Measurements from ENCODE around the gene LCE1B.
A peak's percentile ranks its signal among the peaks of the same experiment; 100 is the strongest.

Gene LCE1B, protein sequence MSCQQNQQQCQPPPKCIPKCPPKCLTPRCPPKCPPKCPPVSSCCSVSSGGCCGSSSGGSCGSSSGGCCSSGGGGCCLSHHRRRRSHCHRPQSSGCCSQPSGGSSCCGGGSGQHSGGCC

DNA sequence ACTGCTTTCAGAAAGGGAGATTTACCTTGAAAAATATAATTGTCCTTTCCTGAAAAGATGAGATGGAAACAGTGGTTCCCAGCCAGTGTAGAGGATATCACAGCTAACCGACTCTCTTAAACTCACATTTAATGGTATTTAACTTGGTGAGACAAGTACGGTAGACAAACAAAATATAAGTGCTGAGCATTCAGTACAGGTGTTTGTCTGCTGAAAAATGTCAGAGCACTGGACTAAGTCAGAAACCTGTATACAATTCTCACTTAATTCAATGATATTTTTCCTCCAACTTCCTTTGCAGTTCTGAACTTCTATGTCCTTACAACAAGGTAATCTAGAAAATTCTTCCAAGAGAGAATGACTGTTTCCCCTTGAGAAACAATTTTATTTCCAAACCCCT, at the start of gene LCE1B:
Gene LCE1B, plus strand, starts transcription at position 301 of the 400 bp plus-strand sequence. CDS start 476 bp downstream, outside the sequence.
- peaks cover 15 to 30% of the 10 kb centered on the region in 2 donors for H3K27me3 Mint-ChIP-seq
- no peak within 1 kb of the TSS for H3K4me3 Mint-ChIP-seq
- no peaks in the 10 kb centered on the region for H3K36me3 Mint-ChIP-seq
- H3K9me3 Mint-ChIP-seq: peaks cover 1 to 3% of the 10 kb centered on the region in 2 donors
- no peak for DNase-seq
- H3K4me1 Mint-ChIP-seq: no peaks in the 10 kb centered on the region
- no peak for ATAC-seq (replicated peaks)
- no peak within 1 kb of the TSS for H3K27ac Mint-ChIP-seq

DNA sequence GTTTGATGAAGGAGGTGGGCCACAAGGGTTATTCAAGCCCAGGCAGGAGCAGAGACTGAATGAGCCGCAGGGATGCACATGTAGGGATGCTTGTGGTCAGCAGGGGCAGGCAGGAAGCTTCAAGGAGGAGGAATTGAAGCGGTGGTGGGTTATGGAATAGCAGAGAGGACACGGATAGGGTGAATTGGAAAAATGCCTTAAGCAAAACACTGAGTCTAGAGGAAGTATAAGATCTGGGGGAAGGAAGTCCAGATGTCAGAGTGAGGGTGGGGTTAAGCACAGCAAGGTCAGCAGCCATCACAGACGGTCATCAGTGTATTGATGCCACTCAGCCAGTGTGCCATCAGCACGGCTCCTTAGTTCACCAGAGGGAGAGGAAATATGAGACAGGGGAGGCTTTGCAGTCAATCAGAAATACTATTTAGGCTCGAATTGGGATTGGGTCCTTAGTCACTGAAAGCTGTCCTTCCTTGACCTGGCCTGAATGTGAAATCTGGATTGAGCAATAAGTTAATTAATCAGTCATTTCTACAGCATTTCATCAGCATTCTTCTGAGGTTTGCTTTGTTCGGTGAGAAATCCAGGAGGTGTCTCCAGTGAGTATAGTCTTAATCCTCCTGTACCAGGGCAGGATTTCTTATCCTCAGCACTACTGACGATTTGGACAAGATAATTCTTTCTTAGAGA, 42.8 kb upstream of the LCE1B start:
- peaks cover 4% of the 10 kb centered on the region in 2 donors for H3K9me3 Mint-ChIP-seq
- no peaks in the 10 kb centered on the region for H3K4me1 Mint-ChIP-seq
- no peak overlapping the region for H3K4me3 Mint-ChIP-seq
- DNase-seq: no peak
- H3K27ac Mint-ChIP-seq: no peak overlapping the region
- ATAC-seq (replicated peaks): no peak
- H3K27me3 Mint-ChIP-seq: peaks cover 9 to 15% of the 10 kb centered on the region in 2 donors
- H3K36me3 Mint-ChIP-seq: no peaks in the 10 kb centered on the region

DNA sequence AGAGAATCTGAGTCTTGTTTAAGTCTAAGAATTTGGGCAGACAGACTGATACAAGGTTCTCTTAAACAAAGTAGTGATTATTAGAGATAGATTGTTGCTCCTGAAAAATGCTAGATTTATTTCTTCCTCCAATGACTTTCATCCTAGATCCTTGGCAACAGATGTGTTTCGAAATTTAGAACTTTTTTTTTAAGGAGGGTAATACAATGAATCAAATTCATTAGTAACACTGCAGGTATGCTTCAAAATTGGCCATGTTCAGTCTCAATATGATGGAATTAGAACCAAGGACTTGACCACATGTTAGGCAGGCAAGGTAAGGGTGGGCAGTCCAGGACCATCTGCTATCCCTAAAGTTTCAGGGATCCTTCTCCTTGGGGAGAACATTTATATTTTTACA, 41.4 kb upstream of the LCE1B start:
- Mint-ChIP-seq H3K27me3 (peaks cover 14 to 16% of the 10 kb centered on the region in 2 donors), H3K27ac (no peak overlapping the region), H3K4me3 (no peak overlapping the region), H3K4me1 (no peaks in the 10 kb centered on the region), H3K36me3 (no peaks in the 10 kb centered on the region), H3K9me3 (peaks cover 4% of the 10 kb centered on the region in 2 donors)
- DNase-seq: no peak
- no peak for ATAC-seq (replicated peaks)

DNA sequence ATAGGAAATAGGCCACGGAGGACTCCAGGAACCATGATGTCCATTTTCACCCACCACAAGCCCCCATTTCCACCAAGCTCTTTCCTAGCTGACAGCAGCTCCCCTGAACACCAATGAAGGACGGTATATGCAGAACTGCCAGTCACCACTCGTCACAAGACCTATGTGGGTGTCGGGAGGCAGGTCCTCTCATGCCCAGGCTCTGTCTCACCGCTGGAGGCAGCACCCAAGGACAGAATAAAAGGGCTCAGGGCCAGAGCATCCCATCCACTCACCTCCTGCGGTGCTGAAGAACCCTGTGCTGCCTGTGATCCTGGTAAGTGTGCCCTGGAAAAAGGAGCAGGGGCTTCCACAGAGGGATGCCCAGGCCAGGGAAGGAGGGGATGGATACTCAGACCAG, 36.9 kb upstream of the LCE1B start, which contains the start of gene LCE1F:
Gene LCE1F, plus strand, starts transcription at position 266 of the 400 bp plus-strand sequence. CDS start 1,232 bp downstream, outside the sequence.
- Mint-ChIP-seq H3K4me3 (no peak within 1 kb of the TSS), H3K36me3 (no peaks in the 10 kb centered on the region), H3K27ac (no peak within 1 kb of the TSS), H3K9me3 (peaks cover 4% of the 10 kb centered on the region in 2 donors), H3K4me1 (no peaks in the 10 kb centered on the region), H3K27me3 (peaks cover 10 to 22% of the 10 kb centered on the region in 2 donors)
- ATAC-seq (replicated peaks) (no peak), DNase-seq (no peak)

DNA sequence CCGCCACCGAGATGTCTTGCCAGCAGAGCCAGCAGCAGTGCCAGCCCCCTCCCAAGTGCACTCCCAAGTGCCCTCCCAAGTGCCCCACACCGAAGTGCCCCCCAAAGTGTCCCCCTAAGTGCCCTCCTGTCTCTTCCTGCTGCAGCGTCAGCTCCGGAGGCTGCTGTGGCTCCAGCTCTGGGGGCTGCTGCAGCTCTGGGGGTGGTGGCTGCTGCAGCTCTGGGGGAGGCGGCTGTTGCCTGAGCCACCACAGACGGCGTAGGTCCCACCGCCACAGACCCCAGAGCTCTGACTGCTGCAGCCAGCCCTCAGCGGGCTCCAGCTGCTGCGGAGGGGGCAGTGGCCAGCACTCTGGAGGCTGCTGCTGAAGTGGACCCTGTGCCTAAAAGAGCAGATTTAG, 35.4 kb upstream of the LCE1B start:
- H3K36me3 Mint-ChIP-seq: no peaks in the 10 kb centered on the region

DNA sequence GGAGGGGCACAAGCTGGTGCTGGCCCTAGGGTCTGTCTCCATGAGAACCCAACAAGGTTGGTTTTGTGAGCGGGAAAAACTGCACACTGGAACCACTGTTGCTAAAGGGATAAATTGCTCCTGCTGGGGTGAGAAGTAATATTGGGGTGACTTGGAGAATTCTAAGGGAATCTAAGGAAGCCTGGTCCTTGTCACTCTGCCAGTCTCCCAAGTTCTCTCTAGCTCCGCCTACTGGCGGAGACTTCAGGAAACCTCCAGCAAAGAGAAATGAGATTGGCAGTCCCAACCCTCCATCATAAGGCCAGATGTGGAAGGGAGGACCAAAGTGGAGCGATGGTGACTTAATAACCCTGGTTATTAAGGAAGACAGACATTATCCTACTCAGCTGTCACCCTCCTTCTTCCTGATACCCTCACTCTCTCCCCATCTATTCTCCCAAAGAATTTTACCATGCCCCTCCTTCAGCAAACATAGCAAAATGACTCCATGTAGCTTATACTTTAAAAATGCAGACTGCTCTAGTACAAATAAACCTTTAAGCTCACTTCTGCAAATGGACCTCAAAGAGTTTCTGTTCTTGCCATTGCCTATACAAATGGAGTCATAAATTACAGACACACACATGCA, 34.1 kb upstream of the LCE1B start:
- no peaks in the 10 kb centered on the region for H3K9me3 Mint-ChIP-seq
- ATAC-seq (replicated peaks) (no peak), DNase-seq (no peak)
- H3K27me3 Mint-ChIP-seq: peaks cover 19 to 21% of the 10 kb centered on the region in 2 donors
- no peak overlapping the region for H3K4me3 Mint-ChIP-seq
- no peaks in the 10 kb centered on the region for H3K4me1 Mint-ChIP-seq
- no peaks in the 10 kb centered on the region for H3K36me3 Mint-ChIP-seq
- no peak overlapping the region for H3K27ac Mint-ChIP-seq

More for the DNA sequence above, 35.4 kb upstream of the LCE1B start:
- no peak for ATAC-seq (replicated peaks)
- H3K4me1 Mint-ChIP-seq: no peaks in the 10 kb centered on the region
- H3K27me3 Mint-ChIP-seq: peaks cover 14 to 17% of the 10 kb centered on the region in 2 donors
- no peak overlapping the region for H3K27ac Mint-ChIP-seq
- H3K4me3 Mint-ChIP-seq: no peak overlapping the region
- peaks cover 2 to 4% of the 10 kb centered on the region in 2 donors for H3K9me3 Mint-ChIP-seq
- DNase-seq: no peak

DNA sequence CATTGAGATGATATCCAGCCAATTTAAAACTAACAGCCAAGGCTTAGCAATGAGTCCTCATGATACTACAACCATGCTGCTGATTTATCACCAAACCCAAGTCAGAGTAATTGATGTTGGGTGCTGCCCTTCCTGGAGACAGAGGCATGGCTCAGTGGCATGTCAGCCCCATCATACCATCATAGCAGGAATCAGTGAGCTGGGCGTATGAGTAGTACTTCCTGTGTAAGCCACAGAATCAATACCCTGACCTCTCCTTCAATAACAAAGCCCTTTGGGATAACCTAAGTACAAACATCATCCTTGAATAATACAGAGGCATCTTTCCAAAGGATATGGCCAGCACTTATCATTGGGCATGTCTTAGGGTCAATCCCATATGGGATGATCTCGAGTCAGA, 28.7 kb upstream of the LCE1B start:
- Mint-ChIP-seq H3K27ac (no peak overlapping the region), H3K9me3 (no peaks in the 10 kb centered on the region), H3K27me3 (peaks cover 30 to 43% of the 10 kb centered on the region in 2 donors), H3K4me3 (no peak overlapping the region), H3K36me3 (no peaks in the 10 kb centered on the region), H3K4me1 (no peaks in the 10 kb centered on the region)
- no peak for DNase-seq
- ATAC-seq (replicated peaks): no peak

DNA sequence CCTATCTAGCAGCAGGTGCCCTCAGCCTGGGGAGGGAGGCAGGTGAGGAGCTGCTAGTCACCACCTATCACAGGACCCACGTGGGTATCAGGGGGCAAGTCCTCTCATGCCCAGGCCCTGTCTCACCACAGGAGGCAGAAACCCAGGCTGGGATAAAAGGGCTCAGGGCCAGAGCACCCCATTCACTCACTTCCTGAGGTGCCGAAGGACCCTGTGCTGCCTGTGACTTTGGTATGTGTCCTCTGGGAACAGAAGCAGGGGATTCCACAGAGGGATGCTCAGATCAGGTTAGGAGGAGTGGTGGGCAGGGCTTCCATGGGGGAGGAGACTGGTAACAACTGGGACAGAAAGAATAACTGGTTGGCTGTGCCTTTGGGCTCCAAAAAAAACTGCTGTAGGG, 25.7 kb upstream of the LCE1B start, which contains the start of gene LCE1E:
Gene LCE1E, plus strand, starts transcription at position 181 of the 400 bp plus-strand sequence. CDS start 1,043 bp downstream, outside the sequence.
- DNase-seq: no peak
- ATAC-seq (replicated peaks): no peak
- H3K36me3 Mint-ChIP-seq: no peaks in the 10 kb centered on the region
- H3K27me3 Mint-ChIP-seq: peaks cover 30 to 37% of the 10 kb centered on the region in 2 donors
- no peaks in the 10 kb centered on the region for H3K9me3 Mint-ChIP-seq
- no peak within 1 kb of the TSS for H3K27ac Mint-ChIP-seq
- H3K4me3 Mint-ChIP-seq: no peak within 1 kb of the TSS
- no peaks in the 10 kb centered on the region for H3K4me1 Mint-ChIP-seq

DNA sequence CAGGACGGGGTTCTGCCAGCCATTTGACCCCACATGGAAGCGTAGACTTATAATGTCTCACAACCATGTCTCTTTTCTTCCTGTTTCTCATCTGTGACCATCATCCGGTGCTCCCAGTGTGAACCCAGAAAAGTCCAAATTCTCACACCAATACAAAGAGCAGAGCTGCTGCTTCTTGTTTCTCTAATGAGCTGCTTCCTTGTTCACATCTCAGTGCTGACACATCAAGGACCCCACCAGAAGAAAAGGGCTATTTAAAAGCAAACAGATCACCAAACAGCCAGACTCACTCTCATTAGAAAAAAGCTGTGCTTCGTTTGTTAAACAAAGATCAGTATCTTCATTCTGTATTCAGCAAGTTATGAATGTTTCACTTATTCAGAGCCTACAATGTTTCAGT, 16.1 kb upstream of the LCE1B start:
- Mint-ChIP-seq H3K4me1 (no peaks in the 10 kb centered on the region), H3K27ac (no peak overlapping the region), H3K36me3 (no peaks in the 10 kb centered on the region), H3K27me3 (peaks cover 11 to 12% of the 10 kb centered on the region in 2 donors), H3K4me3 (no peak overlapping the region), H3K9me3 (peaks cover 0 to 4% of the 10 kb centered on the region in 2 donors)
- no peak for DNase-seq
- no peak for ATAC-seq (replicated peaks)

DNA sequence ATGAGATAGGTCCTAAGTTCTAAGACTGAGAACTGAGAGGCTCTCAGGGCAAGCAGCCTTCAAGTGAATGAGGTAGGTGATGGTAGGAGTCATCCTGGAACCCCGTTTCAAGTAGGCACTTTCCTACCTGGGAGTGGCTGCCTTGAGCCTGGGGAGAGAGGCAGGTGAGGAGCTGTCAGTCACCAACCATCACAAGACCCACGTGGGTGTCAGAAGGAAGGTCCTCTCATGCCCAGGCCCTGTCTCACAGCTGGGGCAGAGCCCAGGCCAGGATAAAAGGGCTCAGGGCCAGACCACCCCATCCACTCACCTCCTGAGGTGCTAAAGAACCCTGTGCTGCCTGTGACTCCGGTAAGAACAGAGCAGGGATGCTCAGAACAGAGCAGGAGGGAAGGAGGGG, 15.3 kb upstream of the LCE1B start, which contains the start of gene LCE1D:
Gene LCE1D, plus strand, starts transcription at position 301 of the 400 bp plus-strand sequence. CDS start 1,074 bp downstream, outside the sequence.
- no peaks in the 10 kb centered on the region for H3K36me3 Mint-ChIP-seq
- no peak for DNase-seq
- H3K27me3 Mint-ChIP-seq: peaks cover 14 to 15% of the 10 kb centered on the region in 2 donors
- no peak within 1 kb of the TSS for H3K4me3 Mint-ChIP-seq
- peaks cover 0 to 4% of the 10 kb centered on the region in 2 donors for H3K9me3 Mint-ChIP-seq
- no peak within 1 kb of the TSS for H3K27ac Mint-ChIP-seq
- H3K4me1 Mint-ChIP-seq: no peaks in the 10 kb centered on the region
- no peak for ATAC-seq (replicated peaks)

DNA sequence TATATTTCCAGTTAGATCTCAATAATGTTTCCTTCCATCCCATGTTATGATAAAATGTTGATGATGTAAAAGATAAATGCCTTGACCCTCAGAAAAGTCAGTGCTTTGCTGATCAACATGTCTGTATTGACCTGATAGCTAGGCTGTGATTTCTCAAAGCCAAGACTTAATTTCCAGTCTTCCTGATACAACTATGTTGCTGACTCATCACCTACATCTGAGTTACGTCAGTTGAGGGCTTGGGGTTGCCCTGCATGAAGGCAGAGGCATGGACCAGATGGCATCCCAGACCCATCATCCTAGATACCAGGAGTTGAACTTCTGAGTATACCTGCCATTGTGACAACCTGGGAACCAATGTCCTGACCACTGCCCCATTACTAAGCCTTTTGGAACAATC, 10.4 kb upstream of the LCE1B start:
- H3K4me1 Mint-ChIP-seq: no peaks in the 10 kb centered on the region
- H3K9me3 Mint-ChIP-seq: peaks cover 0 to 4% of the 10 kb centered on the region in 2 donors
- ATAC-seq (replicated peaks): no peak
- no peak overlapping the region for H3K27ac Mint-ChIP-seq
- H3K27me3 Mint-ChIP-seq: peaks cover 42 to 44% of the 10 kb centered on the region in 2 donors
- H3K36me3 Mint-ChIP-seq: no peaks in the 10 kb centered on the region
- no peak overlapping the region for H3K4me3 Mint-ChIP-seq
- no peak for DNase-seq

DNA sequence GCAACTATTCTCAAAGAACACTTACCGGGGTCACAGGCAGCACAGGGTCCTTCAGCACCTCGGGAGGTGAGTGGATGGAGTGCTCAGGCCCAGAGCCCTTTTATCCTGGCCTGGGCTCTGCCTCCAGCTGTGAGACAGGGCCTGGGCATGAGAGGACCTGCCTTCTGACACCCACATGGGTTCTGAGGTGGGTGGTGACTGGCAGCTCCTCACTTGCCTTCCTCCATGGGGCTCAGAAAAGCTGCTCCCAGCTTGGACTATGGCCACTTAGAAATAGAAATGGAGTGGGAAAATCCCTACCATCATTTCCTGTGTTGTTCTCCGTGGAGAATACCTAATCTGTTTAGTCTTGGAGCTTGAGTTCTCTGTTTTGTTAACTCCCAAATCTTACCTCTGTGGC, 5.2 kb upstream of the LCE1B start, which contains the start of gene LCE1C:
Gene LCE1C, minus strand, starts transcription at position 76 of the 400 bp plus-strand sequence. CDS start 1,173 bp downstream, outside the sequence.
- no peak within 1 kb of the TSS for H3K4me3 Mint-ChIP-seq
- ATAC-seq (replicated peaks) (no peak), DNase-seq (no peak)
- peaks cover 1 to 3% of the 10 kb centered on the region in 2 donors for H3K9me3 Mint-ChIP-seq
- H3K4me1 Mint-ChIP-seq: no peaks in the 10 kb centered on the region
- H3K27me3 Mint-ChIP-seq: peaks cover 28 to 38% of the 10 kb centered on the region in 2 donors
- H3K27ac Mint-ChIP-seq: no peak within 1 kb of the TSS
- H3K36me3 Mint-ChIP-seq: no peaks in the 10 kb centered on the region

DNA sequence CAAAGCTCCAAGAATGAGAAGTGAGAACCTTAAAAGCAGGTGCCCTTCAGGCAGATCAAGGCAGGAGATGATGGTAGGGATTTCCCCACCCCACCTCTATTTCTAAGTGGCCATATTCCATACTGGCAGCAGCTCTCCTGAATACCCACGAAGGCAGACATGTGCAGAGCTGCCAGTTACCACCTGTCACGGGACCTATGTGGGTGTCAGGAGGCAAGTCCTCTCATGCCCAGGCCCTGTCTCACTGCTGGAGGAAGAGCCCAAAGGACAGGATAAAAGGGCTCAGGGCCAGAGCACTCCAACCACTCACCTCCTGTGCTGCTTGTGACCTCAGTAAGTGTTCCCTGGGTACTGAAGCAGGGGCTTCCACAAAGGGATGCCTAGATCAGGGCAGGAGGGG, 721 bp upstream of the LCE1B start:
- DNase-seq (no peak), ATAC-seq (replicated peaks) (peak; percentile 31 to 48)
- no peaks in the 10 kb centered on the region for H3K36me3 Mint-ChIP-seq
- no peak overlapping the region for H3K27ac Mint-ChIP-seq
- H3K9me3 Mint-ChIP-seq: peaks cover 1 to 3% of the 10 kb centered on the region in 2 donors
- no peak overlapping the region for H3K4me3 Mint-ChIP-seq
- H3K27me3 Mint-ChIP-seq: peaks cover 13 to 30% of the 10 kb centered on the region in 2 donors
- no peaks in the 10 kb centered on the region for H3K4me1 Mint-ChIP-seq

DNA sequence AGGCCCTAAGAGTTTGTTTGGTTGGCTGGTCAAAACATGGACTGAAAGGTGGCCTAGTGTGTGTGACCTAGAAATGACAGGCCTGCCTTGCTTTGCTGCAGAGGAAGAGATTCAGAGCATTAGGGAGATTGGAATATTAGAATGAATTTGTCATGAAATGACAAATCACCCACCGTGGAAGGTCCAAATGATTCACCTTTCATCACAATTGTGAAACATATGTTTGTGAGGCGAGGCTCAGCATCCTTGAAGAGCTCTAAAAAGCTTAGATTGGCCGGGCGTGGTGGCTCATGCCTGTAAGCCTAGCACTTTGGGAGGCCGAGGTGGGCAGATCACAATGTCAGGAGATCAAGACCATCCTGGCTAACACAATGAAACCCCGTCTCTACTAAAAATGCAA, 5.5 kb downstream of the LCE1B start:
- Mint-ChIP-seq H3K4me3 (no peak overlapping the region), H3K36me3 (no peaks in the 10 kb centered on the region)

More for the DNA sequence above, 5.5 kb downstream of the LCE1B start:
- H3K9me3 Mint-ChIP-seq: peaks cover 0 to 2% of the 10 kb centered on the region in 2 donors
- H3K27me3 Mint-ChIP-seq: peaks cover 18 to 25% of the 10 kb centered on the region in 2 donors
- ATAC-seq (replicated peaks): no peak
- peaks cover 3 to 5% of the 10 kb centered on the region in 2 donors for H3K4me1 Mint-ChIP-seq
- no peak overlapping the region for H3K27ac Mint-ChIP-seq
- DNase-seq: no peak

All from stimulated activated naive B cell treated with anti-CD40 and anti-IgM and Interleukin-4, amounts not matched to agents 10 μg/mL and 1 μg/mL and 100 μg/mL, for 72 hours (primary cell).